Smooth muscle cell (in vitro differentiated cells): Measurements from ENCODE around the gene FPR2. TPM values are rescaled to one million over a fixed set of nuclear protein-coding genes. Genes with fewer than 3 reads are reported as not detected.
"Not testable (repeated sequence)": the region's sequence is repeated elsewhere in the genome, so short reads cannot be mapped to it uniquely, and the experiment has no call there.

Source experiments
- DNase-seq: peaks from one replicate; lab custom pipeline; 2025; ENCODE audit not compliant: unreplicated experiment; lab: John Stamatoyannopoulos, UW
- H2AFZ ChIP-seq: fragments of 200-600 bp; sonication (generic); 2 replicates; pipeline ENCODE4 v1.6.0; 2016; ENCODE audit warnings: antibody characterized with exemption, low read depth, mild to moderate bottlenecking
- H3F3A ChIP-seq: fragments of 200-600 bp; sonication (generic); 2 replicates; pipeline ENCODE4 v1.6.0; 2017; ENCODE audit warnings: antibody characterized with exemption, low read depth
- H3K27ac ChIP-seq: fragments of 200-600 bp; sonication (generic); 2 replicates; pipeline ENCODE4 v1.5.1; 2016; ENCODE audit warnings: low read depth, mild to moderate bottlenecking
- H3K27me3 ChIP-seq: fragments of 200-600 bp; sonication (generic); 2 replicates; pipeline ENCODE4 v1.6.1; 2016; ENCODE audit warnings: low read depth, mild to moderate bottlenecking
- H3K36me3 ChIP-seq: fragments of 200-600 bp; sonication (generic); 2 replicates; pipeline ENCODE4 v1.5.1; 2016; ENCODE audit warnings: low read depth
- H3K4me1 ChIP-seq: fragments of 200-600 bp; sonication (generic); 2 replicates; pipeline ENCODE4 v1.5.1; 2016; ENCODE audit warnings: low read depth
- H3K4me2 ChIP-seq: fragments of 200-600 bp; sonication (generic); 2 replicates; pipeline ENCODE4 v1.6.0; 2016; ENCODE audit warnings: mild to moderate bottlenecking
- H3K4me3 ChIP-seq: fragments of 200-600 bp; sonication (generic); 2 replicates; pipeline ENCODE4 v1.5.1; 2016; ENCODE audit warnings: mild to moderate bottlenecking
- H3K79me2 ChIP-seq: fragments of 200-600 bp; sonication (generic); 2 replicates; pipeline ENCODE4 v1.6.0; 2016; ENCODE audit warnings: low read depth, mild to moderate bottlenecking
- H3K9ac ChIP-seq: fragments of 200-600 bp; sonication (generic); 2 replicates; pipeline ENCODE4 v1.6.0; 2016; ENCODE audit warnings: low read depth
- H3K9me3 ChIP-seq: fragments of 200-600 bp; sonication (generic); replicated peaks from 2 replicates; pipeline ENCODE4 v1.5.1; 2016; ENCODE audit warnings: low read depth
- H4K20me1 ChIP-seq: fragments of 200-600 bp; sonication (generic); 2 replicates; pipeline ENCODE4 v1.6.0; 2016; ENCODE audit warnings: low read depth
- WGBS: methylation state at CpG from one replicate; pipeline ENCODE4 v1.1.7; 2016; ENCODE audit warnings: low lambda C conversion rate; 5-methylcytosine and 5-hydroxymethylcytosine counted together
- polyA plus RNA-seq: library from polyadenylated mRNA; unstranded; fragments of >200 nt; fragmentation: Nextera tagmentation; extraction: Ambion mirVana; gene quantifications from 2 replicates; pipeline ENCODE4 v1.2.1, GENCODE V29; 2016
- total RNA-seq: library from RNA; depleted of rRNA; stranded (reverse); fragments of >200 nt; gene quantifications from 2 replicates; pipeline ENCODE4 v1.2.3, GENCODE V29; 2014
- TF ChIP-seq, protein P1 (sequence below): fragments of 200-600 bp; sonication (generic); IDR thresholded peaks from 2 replicates; pipeline ENCODE4 v1.5.1; 2017; ENCODE audit warnings: borderline replicate concordance, mild to moderate bottlenecking, antibody characterized with exemption; ENCODE audit not compliant: insufficient read depth, poor library complexity, severe bottlenecking

Gene FPR2
- total and polyA plus RNA-seq, 2 experiments from 2014 or later: not detected

DNA sequence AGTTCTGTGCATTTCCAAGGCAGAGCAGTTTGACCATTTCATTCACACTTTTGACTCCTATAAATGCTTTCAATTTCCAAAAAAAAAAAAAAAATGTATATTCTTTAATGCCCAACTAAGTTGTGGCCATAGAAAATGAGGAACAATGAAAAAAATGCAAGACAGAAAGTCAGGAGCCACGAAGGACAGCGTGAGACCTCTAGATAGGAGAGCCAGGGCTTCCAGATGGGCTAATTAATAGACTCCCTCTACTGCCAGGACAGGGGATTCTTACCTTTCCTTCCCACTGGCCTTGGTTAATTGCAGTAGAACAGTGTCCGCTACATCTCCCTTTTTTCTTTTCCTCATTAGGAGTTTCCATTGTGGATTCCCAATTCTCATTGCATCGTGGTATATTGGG lies 42.5 kb downstream of the FPR2 start:
- no peak for DNase-seq
- 80% methylated on average over 4 of the region's 4 CpGs for WGBS
- Histone ChIP-seq H3K27ac (no peak overlapping the region), H3K9ac (no peak overlapping the region), H3K27me3 (no peaks in the 10 kb centered on the region), H3K4me3 (no peak overlapping the region), H3K4me2 (no peak overlapping the region), H3K4me1 (no peaks in the 10 kb centered on the region), H3F3A (no peaks in the 10 kb centered on the region), H3K36me3 (no peaks in the 10 kb centered on the region), H3K9me3 (no peaks in the 10 kb centered on the region), H3K79me2 (no peaks in the 10 kb centered on the region), H2AFZ (no peak overlapping the region), H4K20me1 (no peaks in the 10 kb centered on the region)
- TF ChIP-seq, protein P1, sequence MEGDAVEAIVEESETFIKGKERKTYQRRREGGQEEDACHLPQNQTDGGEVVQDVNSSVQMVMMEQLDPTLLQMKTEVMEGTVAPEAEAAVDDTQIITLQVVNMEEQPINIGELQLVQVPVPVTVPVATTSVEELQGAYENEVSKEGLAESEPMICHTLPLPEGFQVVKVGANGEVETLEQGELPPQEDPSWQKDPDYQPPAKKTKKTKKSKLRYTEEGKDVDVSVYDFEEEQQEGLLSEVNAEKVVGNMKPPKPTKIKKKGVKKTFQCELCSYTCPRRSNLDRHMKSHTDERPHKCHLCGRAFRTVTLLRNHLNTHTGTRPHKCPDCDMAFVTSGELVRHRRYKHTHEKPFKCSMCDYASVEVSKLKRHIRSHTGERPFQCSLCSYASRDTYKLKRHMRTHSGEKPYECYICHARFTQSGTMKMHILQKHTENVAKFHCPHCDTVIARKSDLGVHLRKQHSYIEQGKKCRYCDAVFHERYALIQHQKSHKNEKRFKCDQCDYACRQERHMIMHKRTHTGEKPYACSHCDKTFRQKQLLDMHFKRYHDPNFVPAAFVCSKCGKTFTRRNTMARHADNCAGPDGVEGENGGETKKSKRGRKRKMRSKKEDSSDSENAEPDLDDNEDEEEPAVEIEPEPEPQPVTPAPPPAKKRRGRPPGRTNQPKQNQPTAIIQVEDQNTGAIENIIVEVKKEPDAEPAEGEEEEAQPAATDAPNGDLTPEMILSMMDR: no peak

GRCh38 chr19:51803967-51804366 lies 43.0 kb downstream of the FPR2 start:
- TF ChIP-seq, protein P1: no peak
- DNase-seq: no peak
- Histone ChIP-seq H3K27me3 (no peaks in the 10 kb centered on the region), H4K20me1 (no peaks in the 10 kb centered on the region), H3K4me2 (no peak overlapping the region), H3K9me3 (no peaks in the 10 kb centered on the region), H3F3A (no peaks in the 10 kb centered on the region), H3K4me1 (no peaks in the 10 kb centered on the region), H3K4me3 (no peak overlapping the region), H2AFZ (no peak overlapping the region), H3K36me3 (no peaks in the 10 kb centered on the region), H3K79me2 (no peaks in the 10 kb centered on the region), H3K27ac (no peak overlapping the region), H3K9ac (no peak overlapping the region)
- WGBS: 66% methylated on average over 5 of the region's 5 CpGs

DNA sequence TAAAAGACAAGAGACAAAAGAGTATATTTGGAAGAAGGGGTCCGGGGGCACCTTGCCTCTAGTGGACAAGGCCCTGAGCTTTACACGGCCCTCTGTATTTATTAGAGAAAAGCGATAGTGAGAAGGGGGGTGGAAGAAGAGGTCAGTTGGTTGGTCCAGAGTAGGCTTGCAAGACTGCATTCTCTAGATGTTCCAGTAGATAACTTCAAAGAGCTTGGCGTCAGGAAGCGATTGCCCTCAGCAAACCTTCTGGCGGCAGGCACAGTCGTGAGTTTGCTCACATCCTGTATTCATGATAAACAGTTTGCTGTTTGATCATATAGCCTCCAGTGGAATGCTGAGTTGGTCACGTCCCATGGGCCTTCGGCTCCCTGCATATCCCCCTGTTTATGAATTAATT lies 43.8 kb downstream of the FPR2 start:
- H3K27ac ChIP-seq, H3F3A ChIP-seq, H3K4me1 ChIP-seq, H3K9ac ChIP-seq, H3K9me3 ChIP-seq, H2AFZ ChIP-seq, DNase-seq, H3K36me3 ChIP-seq, H4K20me1 ChIP-seq, H3K27me3 ChIP-seq, H3K4me2 ChIP-seq, H3K4me3 ChIP-seq, H3K79me2 ChIP-seq: not testable (repeated sequence)
- WGBS: 71% methylated on average over 9 of the region's 9 CpGs

DNA sequence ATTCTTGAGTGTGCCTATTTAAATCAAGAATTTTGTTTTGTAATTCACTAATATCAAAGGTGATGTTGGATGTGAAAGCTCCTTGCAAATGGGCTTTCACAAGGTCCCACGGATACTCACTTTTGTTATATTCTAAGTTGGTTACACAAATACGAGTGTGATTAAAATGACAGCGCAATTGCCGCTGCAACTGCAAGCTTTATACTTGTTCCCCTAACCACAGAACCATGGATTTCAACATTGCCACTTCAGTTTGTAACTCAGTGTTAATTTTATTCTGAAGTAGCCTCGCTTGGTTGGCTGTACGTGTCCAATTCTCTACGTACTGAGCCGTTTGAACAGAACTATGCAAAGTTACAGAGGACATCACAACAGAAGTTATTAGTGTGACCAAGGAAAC lies 44.4 kb downstream of the FPR2 start:
- not testable (repeated sequence) for H2AFZ ChIP-seq, H3K27me3 ChIP-seq, H3K9ac ChIP-seq, H3F3A ChIP-seq, H3K27ac ChIP-seq, H3K36me3 ChIP-seq, H3K4me3 ChIP-seq, H4K20me1 ChIP-seq, H3K4me1 ChIP-seq, H3K9me3 ChIP-seq, H3K79me2 ChIP-seq, DNase-seq, H3K4me2 ChIP-seq
- WGBS: 94% methylated on average over 8 of the region's 8 CpGs

GRCh38 chr19:51806571-51806970 lies 45.6 kb downstream of the FPR2 start:
- WGBS: 83% methylated on average over 5 of the region's 5 CpGs
- H2AFZ ChIP-seq, DNase-seq, H3K27me3 ChIP-seq, H3K79me2 ChIP-seq, H3K27ac ChIP-seq, H4K20me1 ChIP-seq, H3K36me3 ChIP-seq, H3K4me3 ChIP-seq, H3K4me2 ChIP-seq, H3K9ac ChIP-seq, H3F3A ChIP-seq, H3K9me3 ChIP-seq, H3K4me1 ChIP-seq: not testable (repeated sequence)
